ENCODE data around the gene C1orf105.

DNA sequence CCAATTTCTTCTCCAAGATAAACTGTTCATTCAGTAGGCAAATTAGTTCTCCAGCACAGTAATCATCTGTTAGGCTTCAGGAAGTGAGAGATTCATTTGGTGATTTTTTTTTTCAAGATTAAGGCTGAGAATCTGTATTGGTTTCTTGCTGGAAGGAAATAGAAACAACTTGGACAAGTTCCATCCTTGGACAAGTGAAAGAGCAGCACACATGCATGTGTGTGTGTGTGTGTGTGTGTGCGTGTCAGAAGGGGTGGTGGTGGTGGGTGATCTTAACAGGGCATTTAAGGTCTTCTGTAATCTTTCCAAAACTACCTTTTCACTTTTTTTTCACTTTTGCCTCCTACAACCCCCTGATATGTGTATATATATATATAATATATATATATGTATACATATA is 96.6 kb downstream of the C1orf105 start:
- TF ChIP-seq, protein P1, sequence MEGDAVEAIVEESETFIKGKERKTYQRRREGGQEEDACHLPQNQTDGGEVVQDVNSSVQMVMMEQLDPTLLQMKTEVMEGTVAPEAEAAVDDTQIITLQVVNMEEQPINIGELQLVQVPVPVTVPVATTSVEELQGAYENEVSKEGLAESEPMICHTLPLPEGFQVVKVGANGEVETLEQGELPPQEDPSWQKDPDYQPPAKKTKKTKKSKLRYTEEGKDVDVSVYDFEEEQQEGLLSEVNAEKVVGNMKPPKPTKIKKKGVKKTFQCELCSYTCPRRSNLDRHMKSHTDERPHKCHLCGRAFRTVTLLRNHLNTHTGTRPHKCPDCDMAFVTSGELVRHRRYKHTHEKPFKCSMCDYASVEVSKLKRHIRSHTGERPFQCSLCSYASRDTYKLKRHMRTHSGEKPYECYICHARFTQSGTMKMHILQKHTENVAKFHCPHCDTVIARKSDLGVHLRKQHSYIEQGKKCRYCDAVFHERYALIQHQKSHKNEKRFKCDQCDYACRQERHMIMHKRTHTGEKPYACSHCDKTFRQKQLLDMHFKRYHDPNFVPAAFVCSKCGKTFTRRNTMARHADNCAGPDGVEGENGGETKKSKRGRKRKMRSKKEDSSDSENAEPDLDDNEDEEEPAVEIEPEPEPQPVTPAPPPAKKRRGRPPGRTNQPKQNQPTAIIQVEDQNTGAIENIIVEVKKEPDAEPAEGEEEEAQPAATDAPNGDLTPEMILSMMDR (IDR thresholded peaks at IDR 0.05; ENCODE audit: low read depth, low read length, missing input control): no peak
- TF ChIP-seq TAF1 (conservative IDR thresholded peaks at IDR 0.05): no peak
- no peak for TF ChIP-seq JUND (IDR thresholded peaks at IDR 0.05)
- TF ChIP-seq GABPA (IDR thresholded peaks at IDR 0.05 in 1 of 2, conservative IDR thresholded peaks at IDR 0.05 in 1 of 2): no peak
- no peak for TF ChIP-seq SP1 (IDR thresholded peaks at IDR 0.05)
- TF ChIP-seq RAD21 (IDR thresholded peaks at IDR 0.05): no peak
- no peak for TF ChIP-seq RXRA (IDR thresholded peaks at IDR 0.05)
- TF ChIP-seq, protein P2, sequence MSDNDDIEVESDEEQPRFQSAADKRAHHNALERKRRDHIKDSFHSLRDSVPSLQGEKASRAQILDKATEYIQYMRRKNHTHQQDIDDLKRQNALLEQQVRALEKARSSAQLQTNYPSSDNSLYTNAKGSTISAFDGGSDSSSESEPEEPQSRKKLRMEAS (IDR thresholded peaks at IDR 0.05): no peak
- TF ChIP-seq, protein P3, sequence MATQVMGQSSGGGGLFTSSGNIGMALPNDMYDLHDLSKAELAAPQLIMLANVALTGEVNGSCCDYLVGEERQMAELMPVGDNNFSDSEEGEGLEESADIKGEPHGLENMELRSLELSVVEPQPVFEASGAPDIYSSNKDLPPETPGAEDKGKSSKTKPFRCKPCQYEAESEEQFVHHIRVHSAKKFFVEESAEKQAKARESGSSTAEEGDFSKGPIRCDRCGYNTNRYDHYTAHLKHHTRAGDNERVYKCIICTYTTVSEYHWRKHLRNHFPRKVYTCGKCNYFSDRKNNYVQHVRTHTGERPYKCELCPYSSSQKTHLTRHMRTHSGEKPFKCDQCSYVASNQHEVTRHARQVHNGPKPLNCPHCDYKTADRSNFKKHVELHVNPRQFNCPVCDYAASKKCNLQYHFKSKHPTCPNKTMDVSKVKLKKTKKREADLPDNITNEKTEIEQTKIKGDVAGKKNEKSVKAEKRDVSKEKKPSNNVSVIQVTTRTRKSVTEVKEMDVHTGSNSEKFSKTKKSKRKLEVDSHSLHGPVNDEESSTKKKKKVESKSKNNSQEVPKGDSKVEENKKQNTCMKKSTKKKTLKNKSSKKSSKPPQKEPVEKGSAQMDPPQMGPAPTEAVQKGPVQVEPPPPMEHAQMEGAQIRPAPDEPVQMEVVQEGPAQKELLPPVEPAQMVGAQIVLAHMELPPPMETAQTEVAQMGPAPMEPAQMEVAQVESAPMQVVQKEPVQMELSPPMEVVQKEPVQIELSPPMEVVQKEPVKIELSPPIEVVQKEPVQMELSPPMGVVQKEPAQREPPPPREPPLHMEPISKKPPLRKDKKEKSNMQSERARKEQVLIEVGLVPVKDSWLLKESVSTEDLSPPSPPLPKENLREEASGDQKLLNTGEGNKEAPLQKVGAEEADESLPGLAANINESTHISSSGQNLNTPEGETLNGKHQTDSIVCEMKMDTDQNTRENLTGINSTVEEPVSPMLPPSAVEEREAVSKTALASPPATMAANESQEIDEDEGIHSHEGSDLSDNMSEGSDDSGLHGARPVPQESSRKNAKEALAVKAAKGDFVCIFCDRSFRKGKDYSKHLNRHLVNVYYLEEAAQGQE (IDR thresholded peaks at IDR 0.05): no peak
- no peak for TF ChIP-seq FOXA1 (IDR thresholded peaks at IDR 0.05)
- no peak for TF ChIP-seq YY1 (IDR thresholded peaks at IDR 0.05)
